Loucy (cell line): ENCODE data around the gene FGF14.

ENCODE experiments used
- CTCF ChIP-seq: fragments of 200-600 bp; sonication (generic); conservative IDR thresholded peaks from 2 replicates; pipeline ENCODE4 v1.5.1; 2014; ENCODE audit warnings: mild to moderate bottlenecking, antibody characterized with exemption, low read length
- EZH2phosphoT487 ChIP-seq: fragments of 200-600 bp; IDR thresholded peaks from 2 replicates; pipeline ENCODE4 v1.6.1; 2018; ENCODE audit warnings: antibody characterized with exemption, mild to moderate bottlenecking, moderate library complexity, borderline replicate concordance

GRCh38 chr13:102028868-102029267 lies 373.0 kb downstream of the FGF14 start:
- TF ChIP-seq CTCF (no peak), EZH2phosphoT487 (no peak)
